HL-60 (cell line): ENCODE measurements around the gene COL21A1.

ENCODE experiments used
- GABPA ChIP-seq: IDR thresholded peaks from 2 replicates; pipeline ENCODE4 v1.6.1; 2012; ENCODE audit warnings: low read depth
- SPI1 ChIP-seq: IDR thresholded peaks from 2 replicates; pipeline ENCODE4 v1.6.1; 2012; ENCODE audit warnings: low read depth, mild to moderate bottlenecking, borderline replicate concordance
- TF ChIP-seq, protein P1 (sequence below): IDR thresholded peaks from one replicate; pipeline ENCODE4 v1.5.1; 2011; ENCODE audit warnings: low read length, control low read depth, inconsistent platforms; ENCODE audit not compliant: insufficient read depth
- TF ChIP-seq, protein P2 (sequence below): IDR thresholded peaks from 2 replicates; pipeline ENCODE4 v1.6.1; 2012; ENCODE audit warnings: low read depth; ENCODE audit not compliant: insufficient replicate concordance

DNA sequence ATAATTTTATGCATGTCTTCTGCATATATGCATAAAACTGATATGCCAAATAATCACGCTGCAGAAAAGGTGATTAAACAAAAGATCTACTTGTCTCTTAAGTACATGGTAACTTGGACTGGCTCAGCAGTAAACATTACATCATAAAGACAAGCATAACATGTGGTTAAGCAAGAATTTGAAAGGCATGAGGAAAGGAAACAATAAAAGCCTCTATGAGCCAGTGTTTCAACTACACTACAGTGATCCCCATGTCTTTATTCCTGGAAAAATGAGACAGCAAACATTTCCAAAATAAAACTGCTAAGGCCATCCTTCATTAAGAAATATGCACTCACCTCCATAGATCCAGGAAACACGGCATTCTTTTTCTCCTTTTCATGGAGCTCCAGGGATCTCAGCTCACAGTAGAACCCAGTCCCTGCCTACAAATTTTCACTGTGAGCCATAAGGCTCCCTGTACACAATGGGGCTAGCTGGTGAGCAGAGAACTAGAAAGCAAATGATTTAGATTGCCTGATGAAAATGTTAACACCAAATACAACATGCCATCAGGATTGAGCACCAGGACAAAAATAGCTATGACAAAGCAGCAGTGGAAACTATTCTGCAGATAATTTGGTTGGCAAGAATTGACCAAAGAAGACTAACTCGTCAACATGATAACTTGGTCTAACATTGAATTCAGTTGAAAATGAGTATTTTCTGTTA, 156.1 kb downstream of the COL21A1 start:
- TF ChIP-seq, protein P1, sequence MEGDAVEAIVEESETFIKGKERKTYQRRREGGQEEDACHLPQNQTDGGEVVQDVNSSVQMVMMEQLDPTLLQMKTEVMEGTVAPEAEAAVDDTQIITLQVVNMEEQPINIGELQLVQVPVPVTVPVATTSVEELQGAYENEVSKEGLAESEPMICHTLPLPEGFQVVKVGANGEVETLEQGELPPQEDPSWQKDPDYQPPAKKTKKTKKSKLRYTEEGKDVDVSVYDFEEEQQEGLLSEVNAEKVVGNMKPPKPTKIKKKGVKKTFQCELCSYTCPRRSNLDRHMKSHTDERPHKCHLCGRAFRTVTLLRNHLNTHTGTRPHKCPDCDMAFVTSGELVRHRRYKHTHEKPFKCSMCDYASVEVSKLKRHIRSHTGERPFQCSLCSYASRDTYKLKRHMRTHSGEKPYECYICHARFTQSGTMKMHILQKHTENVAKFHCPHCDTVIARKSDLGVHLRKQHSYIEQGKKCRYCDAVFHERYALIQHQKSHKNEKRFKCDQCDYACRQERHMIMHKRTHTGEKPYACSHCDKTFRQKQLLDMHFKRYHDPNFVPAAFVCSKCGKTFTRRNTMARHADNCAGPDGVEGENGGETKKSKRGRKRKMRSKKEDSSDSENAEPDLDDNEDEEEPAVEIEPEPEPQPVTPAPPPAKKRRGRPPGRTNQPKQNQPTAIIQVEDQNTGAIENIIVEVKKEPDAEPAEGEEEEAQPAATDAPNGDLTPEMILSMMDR, result no peak
- TF ChIP-seq GABPA (no peak), SPI1 (no peak)
- TF ChIP-seq, protein P2, sequence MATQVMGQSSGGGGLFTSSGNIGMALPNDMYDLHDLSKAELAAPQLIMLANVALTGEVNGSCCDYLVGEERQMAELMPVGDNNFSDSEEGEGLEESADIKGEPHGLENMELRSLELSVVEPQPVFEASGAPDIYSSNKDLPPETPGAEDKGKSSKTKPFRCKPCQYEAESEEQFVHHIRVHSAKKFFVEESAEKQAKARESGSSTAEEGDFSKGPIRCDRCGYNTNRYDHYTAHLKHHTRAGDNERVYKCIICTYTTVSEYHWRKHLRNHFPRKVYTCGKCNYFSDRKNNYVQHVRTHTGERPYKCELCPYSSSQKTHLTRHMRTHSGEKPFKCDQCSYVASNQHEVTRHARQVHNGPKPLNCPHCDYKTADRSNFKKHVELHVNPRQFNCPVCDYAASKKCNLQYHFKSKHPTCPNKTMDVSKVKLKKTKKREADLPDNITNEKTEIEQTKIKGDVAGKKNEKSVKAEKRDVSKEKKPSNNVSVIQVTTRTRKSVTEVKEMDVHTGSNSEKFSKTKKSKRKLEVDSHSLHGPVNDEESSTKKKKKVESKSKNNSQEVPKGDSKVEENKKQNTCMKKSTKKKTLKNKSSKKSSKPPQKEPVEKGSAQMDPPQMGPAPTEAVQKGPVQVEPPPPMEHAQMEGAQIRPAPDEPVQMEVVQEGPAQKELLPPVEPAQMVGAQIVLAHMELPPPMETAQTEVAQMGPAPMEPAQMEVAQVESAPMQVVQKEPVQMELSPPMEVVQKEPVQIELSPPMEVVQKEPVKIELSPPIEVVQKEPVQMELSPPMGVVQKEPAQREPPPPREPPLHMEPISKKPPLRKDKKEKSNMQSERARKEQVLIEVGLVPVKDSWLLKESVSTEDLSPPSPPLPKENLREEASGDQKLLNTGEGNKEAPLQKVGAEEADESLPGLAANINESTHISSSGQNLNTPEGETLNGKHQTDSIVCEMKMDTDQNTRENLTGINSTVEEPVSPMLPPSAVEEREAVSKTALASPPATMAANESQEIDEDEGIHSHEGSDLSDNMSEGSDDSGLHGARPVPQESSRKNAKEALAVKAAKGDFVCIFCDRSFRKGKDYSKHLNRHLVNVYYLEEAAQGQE, result no peak
